Measurements from ENCODE around the gene RGS12. TPM values are rescaled to one million over a fixed set of nuclear protein-coding genes. Genes with fewer than 3 reads are reported as not detected.
"Not testable (repeated sequence)": the region's sequence is repeated elsewhere in the genome, so short reads cannot be mapped to it uniquely, and the experiment has no call there.

Gene RGS12
- polyA plus RNA-seq, 2 donors = 54.3 to 62.9 TPM

DNA sequence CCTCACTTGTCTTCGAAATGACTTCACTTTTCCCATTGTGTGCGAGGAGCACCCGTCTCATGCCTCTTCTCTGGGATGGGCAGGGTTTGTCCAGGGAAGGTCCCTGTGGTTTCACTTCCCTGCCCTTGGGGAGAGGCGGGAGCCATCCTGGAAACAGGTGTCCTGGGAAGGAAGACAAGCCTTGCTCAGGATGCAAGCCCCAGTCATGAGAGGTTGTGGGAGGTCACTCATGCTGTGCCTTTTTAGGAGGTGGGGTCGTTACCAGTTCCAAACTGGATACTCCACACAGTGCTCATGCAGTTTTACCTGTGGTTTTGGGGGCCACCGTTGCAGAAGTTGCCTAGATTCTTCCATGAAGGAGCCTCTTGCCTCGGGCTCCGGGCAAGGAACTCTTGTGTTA, 3.8 kb downstream of the RGS12 start:
- WGBS, 2 donors = 88 to 90% methylated on average over 8 of the region's 8 CpGs
- no peaks in the 10 kb centered on the region for H3K36me3 ChIP-seq (ENCODE audit: control insufficient read depth in 2 of 2, insufficient read depth in 2 of 2, low read length in 1 of 2)
- H3K27ac ChIP-seq (ENCODE audit: low read depth in 2 of 2, low read length in 1 of 2) = no peak overlapping the region
- no peaks in the 10 kb centered on the region for H3K9me3 ChIP-seq (ENCODE audit: control insufficient read depth in 2 of 2, insufficient read depth in 1 of 2, low read depth in 1 of 2, low read length in 1 of 2)
- peaks cover 3 to 9% of the 10 kb centered on the region in 2 donors for H3K4me1 ChIP-seq (ENCODE audit: control insufficient read depth in 2 of 2, insufficient read depth in 2 of 2, low read length in 1 of 2)
- H3K4me3 ChIP-seq (ENCODE audit: low read depth in 1 of 2, low read length in 2 of 2) = no peak overlapping the region
- no peaks in the 10 kb centered on the region for H3K27me3 ChIP-seq (ENCODE audit: control insufficient read depth in 1 of 2, insufficient read depth in 2 of 2, low read length in 2 of 2)

DNA sequence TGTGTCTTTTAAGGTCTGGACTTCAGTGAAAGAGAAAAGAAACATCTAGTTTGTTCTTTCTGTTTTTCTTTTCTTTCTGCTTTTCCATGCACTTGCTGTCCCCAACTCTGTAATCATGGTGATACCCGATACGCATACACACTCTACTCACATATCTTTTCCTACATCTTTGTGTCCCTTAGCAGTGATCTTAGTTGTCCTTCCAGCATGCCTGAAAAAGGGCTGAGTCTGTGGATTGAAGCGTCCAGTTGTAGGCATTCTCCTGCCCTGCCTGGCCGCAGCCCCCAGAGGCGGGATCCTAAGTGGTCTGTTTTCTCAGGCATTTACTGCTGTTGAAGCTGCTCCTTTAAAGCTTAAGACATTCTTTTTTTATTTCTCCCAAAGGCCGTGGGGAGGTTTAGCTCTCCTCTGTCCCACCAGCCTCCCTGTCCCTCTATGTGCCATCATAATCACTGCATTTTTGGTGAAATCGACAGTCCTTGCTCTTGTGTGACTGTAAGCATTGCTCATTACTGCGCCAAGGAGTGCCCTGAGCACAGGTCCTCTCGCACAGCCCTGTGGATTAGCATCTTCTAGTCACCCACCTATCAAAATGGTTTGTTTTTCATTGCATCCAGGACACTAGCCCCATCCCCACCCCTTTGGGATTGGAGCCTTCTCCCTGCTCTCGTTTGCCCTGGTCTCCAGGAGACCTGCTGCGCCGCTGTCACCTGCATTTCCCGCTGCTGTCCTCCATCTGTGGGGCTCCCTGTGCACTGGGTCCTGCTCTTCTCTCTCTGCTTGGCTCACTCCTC, 4.4 kb downstream of the RGS12 start:
- H3K27me3 ChIP-seq (ENCODE audit: control insufficient read depth in 1 of 2, insufficient read depth in 2 of 2, low read length in 2 of 2) = no peaks in the 10 kb centered on the region
- no peak overlapping the region for H3K4me3 ChIP-seq (ENCODE audit: low read depth in 1 of 2, low read length in 2 of 2)
- H3K27ac ChIP-seq (ENCODE audit: low read depth in 2 of 2, low read length in 1 of 2) = no peak overlapping the region
- no peaks in the 10 kb centered on the region for H3K9me3 ChIP-seq (ENCODE audit: control insufficient read depth in 2 of 2, insufficient read depth in 1 of 2, low read depth in 1 of 2, low read length in 1 of 2)
- peaks cover 3 to 9% of the 10 kb centered on the region in 2 donors for H3K4me1 ChIP-seq (ENCODE audit: control insufficient read depth in 2 of 2, insufficient read depth in 2 of 2, low read length in 1 of 2)
- WGBS, 2 donors = 93 to 95% methylated on average over 13 of the region's 13 CpGs
- H3K36me3 ChIP-seq (ENCODE audit: control insufficient read depth in 2 of 2, insufficient read depth in 2 of 2, low read length in 1 of 2) = no peaks in the 10 kb centered on the region

- no peak overlapping the region for H3K4me3 ChIP-seq (ENCODE audit: low read depth in 1 of 2, low read length in 2 of 2)
- no peaks in the 10 kb centered on the region for H3K36me3 ChIP-seq (ENCODE audit: control insufficient read depth in 2 of 2, insufficient read depth in 2 of 2, low read length in 1 of 2)
- 45 to 62% methylated on average over 9 of the region's 9 CpGs for WGBS, 2 donors
- H3K27ac ChIP-seq (ENCODE audit: low read depth in 2 of 2, low read length in 1 of 2) = no peak overlapping the region
- no peaks in the 10 kb centered on the region for H3K27me3 ChIP-seq (ENCODE audit: control insufficient read depth in 1 of 2, insufficient read depth in 2 of 2, low read length in 2 of 2)
- no peaks in the 10 kb centered on the region for H3K9me3 ChIP-seq (ENCODE audit: control insufficient read depth in 2 of 2, insufficient read depth in 1 of 2, low read depth in 1 of 2, low read length in 1 of 2)
- H3K4me1 ChIP-seq (ENCODE audit: control insufficient read depth in 2 of 2, insufficient read depth in 2 of 2, low read length in 1 of 2) = peaks cover 3 to 9% of the 10 kb centered on the region in 2 donors
These were observed 6.5 kb downstream of the RGS12 start for GRCh38 chr4:3299122-3299975.

GRCh38 chr4:3299976-3300671, 7.3 kb downstream of the RGS12 start:
- Histone ChIP-seq H3K36me3 (ENCODE audit: control insufficient read depth in 2 of 2, insufficient read depth in 2 of 2, low read length in 1 of 2) (no peaks in the 10 kb centered on the region), H3K27me3 (ENCODE audit: control insufficient read depth in 1 of 2, insufficient read depth in 2 of 2, low read length in 2 of 2) (no peaks in the 10 kb centered on the region), H3K4me3 (ENCODE audit: low read depth in 1 of 2, low read length in 2 of 2) (no peak overlapping the region), H3K9me3 (ENCODE audit: control insufficient read depth in 2 of 2, insufficient read depth in 1 of 2, low read depth in 1 of 2, low read length in 1 of 2) (no peaks in the 10 kb centered on the region), H3K4me1 (ENCODE audit: control insufficient read depth in 2 of 2, insufficient read depth in 2 of 2, low read length in 1 of 2) (peaks cover 3 to 11% of the 10 kb centered on the region in 2 donors), H3K27ac (ENCODE audit: low read depth in 2 of 2, low read length in 1 of 2) (no peak overlapping the region)
- 75 to 82% methylated on average over 19 of the region's 19 CpGs for WGBS, 2 donors

- not testable (repeated sequence) for H3K27ac ChIP-seq (ENCODE audit: low read depth in 2 of 2, low read length in 1 of 2); H3K27me3 ChIP-seq (ENCODE audit: control insufficient read depth in 1 of 2, insufficient read depth in 2 of 2, low read length in 2 of 2); H3K36me3 ChIP-seq (ENCODE audit: control insufficient read depth in 2 of 2, insufficient read depth in 2 of 2, low read length in 1 of 2); H3K9me3 ChIP-seq (ENCODE audit: control insufficient read depth in 2 of 2, insufficient read depth in 1 of 2, low read depth in 1 of 2, low read length in 1 of 2); H3K4me3 ChIP-seq (ENCODE audit: low read depth in 1 of 2, low read length in 2 of 2)
- 88 to 92% methylated on average over 15 of the region's 15 CpGs for WGBS, 2 donors
- H3K4me1 ChIP-seq (ENCODE audit: control insufficient read depth in 2 of 2, insufficient read depth in 2 of 2, low read length in 1 of 2) = peaks cover 3 to 17% of the 10 kb centered on the region in 2 donors
These were observed 8.1 kb downstream of the RGS12 start for GRCh38 chr4:3300882-3301281.

DNA sequence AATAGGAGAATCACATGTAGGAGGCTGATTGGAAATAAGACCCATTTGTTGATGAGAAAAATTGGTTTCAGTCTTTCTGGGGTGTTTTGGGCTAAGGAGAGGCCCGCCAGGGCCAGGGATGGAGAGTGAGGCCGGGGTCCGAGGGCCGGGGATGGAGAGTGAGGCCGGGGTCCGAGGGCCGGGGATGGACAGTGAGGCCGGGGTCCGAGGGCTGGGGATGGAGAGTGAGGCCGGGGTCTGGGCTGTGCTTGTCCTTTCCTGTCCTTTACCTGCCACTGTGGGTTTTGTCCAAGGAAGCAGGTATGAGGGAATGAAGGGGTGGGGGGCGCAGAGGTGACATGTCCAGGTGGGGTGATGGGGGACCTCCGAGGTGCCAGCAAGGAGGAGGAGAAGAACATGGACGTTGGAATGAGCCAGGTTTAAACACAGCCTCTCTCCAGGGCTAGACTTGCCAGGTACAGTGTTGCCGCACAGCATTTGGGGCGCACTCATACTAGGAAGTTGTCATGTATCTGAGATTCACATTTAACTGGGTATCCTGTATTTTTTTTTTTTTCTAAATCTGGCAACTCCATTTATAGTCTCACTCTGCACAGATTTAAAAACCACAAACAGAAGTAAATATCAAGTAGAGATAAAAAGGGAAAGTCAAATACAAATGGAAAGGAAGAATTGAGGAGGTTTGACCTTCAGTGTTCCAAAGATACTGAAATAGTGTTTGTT, 8.8 kb downstream of the RGS12 start:
- no peak overlapping the region for H3K27ac ChIP-seq (ENCODE audit: low read depth in 2 of 2, low read length in 1 of 2)
- H3K27me3 ChIP-seq (ENCODE audit: control insufficient read depth in 1 of 2, insufficient read depth in 2 of 2, low read length in 2 of 2) = no peaks in the 10 kb centered on the region
- no peaks in the 10 kb centered on the region for H3K9me3 ChIP-seq (ENCODE audit: control insufficient read depth in 2 of 2, insufficient read depth in 1 of 2, low read depth in 1 of 2, low read length in 1 of 2)
- H3K4me3 ChIP-seq (ENCODE audit: low read depth in 1 of 2, low read length in 2 of 2) = no peak overlapping the region
- H3K4me1 ChIP-seq (ENCODE audit: control insufficient read depth in 2 of 2, insufficient read depth in 2 of 2, low read length in 1 of 2) = peaks cover 3 to 20% of the 10 kb centered on the region in 2 donors
- WGBS, 2 donors = 89 to 90% methylated on average over 15 of the region's 15 CpGs
- no peaks in the 10 kb centered on the region for H3K36me3 ChIP-seq (ENCODE audit: control insufficient read depth in 2 of 2, insufficient read depth in 2 of 2, low read length in 1 of 2)

GRCh38 chr4:3302173-3302785, 9.5 kb downstream of the RGS12 start:
- no peaks in the 10 kb centered on the region for H3K9me3 ChIP-seq (ENCODE audit: control insufficient read depth in 2 of 2, insufficient read depth in 1 of 2, low read depth in 1 of 2, low read length in 1 of 2)
- WGBS, 2 donors = 58 to 72% methylated on average over 17 of the region's 17 CpGs
- H3K4me3 ChIP-seq (ENCODE audit: low read depth in 1 of 2, low read length in 2 of 2) = no peak overlapping the region
- no peaks in the 10 kb centered on the region for H3K36me3 ChIP-seq (ENCODE audit: control insufficient read depth in 2 of 2, insufficient read depth in 2 of 2, low read length in 1 of 2)
- H3K4me1 ChIP-seq (ENCODE audit: control insufficient read depth in 2 of 2, insufficient read depth in 2 of 2, low read length in 1 of 2) = peaks cover 3 to 22% of the 10 kb centered on the region in 2 donors
- H3K27ac ChIP-seq (ENCODE audit: low read depth in 2 of 2, low read length in 1 of 2) = no peak overlapping the region
- no peaks in the 10 kb centered on the region for H3K27me3 ChIP-seq (ENCODE audit: control insufficient read depth in 1 of 2, insufficient read depth in 2 of 2, low read length in 2 of 2)

DNA sequence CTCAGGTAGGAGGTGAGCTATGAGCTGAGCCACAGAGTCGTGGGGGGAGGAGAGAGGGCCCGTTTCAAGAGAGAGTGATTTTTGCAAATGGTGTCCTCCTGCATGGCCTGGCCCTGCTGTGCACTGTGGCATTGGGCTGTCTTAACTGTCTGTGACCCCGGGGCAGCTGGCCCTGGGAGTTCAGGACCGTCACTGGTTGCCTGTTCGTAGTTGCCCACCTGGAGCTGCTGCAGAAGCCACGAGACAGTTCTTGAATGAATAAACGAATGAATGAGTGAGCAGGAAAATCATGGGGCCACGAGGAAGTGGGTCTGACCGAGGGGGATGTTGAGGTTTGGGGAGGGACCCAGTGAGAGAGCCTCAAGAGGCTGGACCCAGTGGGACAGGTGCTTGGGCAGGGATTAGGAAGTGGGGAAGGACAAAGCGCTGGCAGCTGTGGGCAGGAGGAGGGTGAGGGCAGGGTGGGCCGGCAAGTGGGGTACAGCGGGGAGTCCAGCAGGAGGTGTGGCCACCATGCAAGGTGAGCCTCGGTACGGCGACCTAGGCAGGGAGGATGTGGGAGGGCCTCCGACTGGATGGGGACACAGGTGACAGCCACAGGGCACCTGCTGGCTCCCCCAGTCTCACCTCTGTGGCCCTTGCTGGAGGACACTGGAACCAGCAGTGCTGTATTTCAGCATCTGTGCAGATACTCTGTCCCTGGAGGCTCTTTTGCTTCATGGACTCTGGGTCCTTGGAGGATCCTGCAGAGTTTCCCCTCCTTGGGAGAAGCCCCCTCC, 10.2 kb downstream of the RGS12 start:
- no peaks in the 10 kb centered on the region for H3K9me3 ChIP-seq (ENCODE audit: control insufficient read depth in 2 of 2, insufficient read depth in 1 of 2, low read depth in 1 of 2, low read length in 1 of 2)
- H3K4me1 ChIP-seq (ENCODE audit: control insufficient read depth in 2 of 2, insufficient read depth in 2 of 2, low read length in 1 of 2) = peaks cover 3 to 22% of the 10 kb centered on the region in 2 donors
- H3K27me3 ChIP-seq (ENCODE audit: control insufficient read depth in 1 of 2, insufficient read depth in 2 of 2, low read length in 2 of 2) = no peaks in the 10 kb centered on the region
- no peak overlapping the region for H3K27ac ChIP-seq (ENCODE audit: low read depth in 2 of 2, low read length in 1 of 2)
- WGBS, 2 donors = 72 to 80% methylated on average over 16 of the region's 16 CpGs
- no peaks in the 10 kb centered on the region for H3K36me3 ChIP-seq (ENCODE audit: control insufficient read depth in 2 of 2, insufficient read depth in 2 of 2, low read length in 1 of 2)
- no peak overlapping the region for H3K4me3 ChIP-seq (ENCODE audit: low read depth in 1 of 2, low read length in 2 of 2)
